ENCODE measurements around the gene GRID2. TPM values are rescaled to one million over a fixed set of nuclear protein-coding genes. Genes with fewer than 3 reads are reported as not detected.
A peak's percentile ranks its signal among the peaks of the same experiment; 100 is the strongest.

Gene GRID2
- total and polyA plus RNA-seq, 2 of the 13 experiments (the other 11 are each of a cell fraction or from before 2014, with no cell fraction given), result not detected

DNA sequence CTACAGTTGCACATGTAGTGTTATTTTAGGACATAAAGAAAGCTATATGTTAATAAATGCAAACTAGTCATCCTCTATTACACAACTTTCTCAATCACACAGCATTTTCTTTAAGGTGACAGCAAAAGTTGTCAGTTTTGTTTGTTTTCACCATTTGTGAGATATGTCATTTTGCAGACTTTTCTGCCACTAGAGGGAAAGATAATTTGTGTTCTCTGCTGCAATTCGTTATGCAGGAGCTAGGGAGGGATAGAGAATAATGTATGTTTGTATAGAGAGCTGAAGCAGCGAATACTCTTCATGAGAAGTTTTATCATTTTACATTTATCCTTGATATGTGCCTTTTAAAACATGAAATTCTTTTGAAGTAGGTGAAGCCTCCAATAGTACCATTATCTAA, 854.2 kb downstream of the GRID2 start:
- ATAC-seq, result 0 out of 3 replicates have a peak, but pooled peaks have one; percentile 31
- Histone ChIP-seq H3K4me3 (replicated peaks in 1 of 3; ENCODE audit: insufficient read depth in 1 of 3, low read depth in 2 of 3, low read length in 3 of 3) (no peak overlapping the region), H3K27ac (ENCODE audit: extremely low read length, insufficient read depth, low read length) (no peak overlapping the region), H2AFZ (ENCODE audit: low read length) (no peak overlapping the region), H3K27me3 (ENCODE audit: control insufficient read depth in 1 of 2, insufficient read depth in 2 of 2, low read length in 2 of 2) (no peaks in the 10 kb centered on the region), H3K4me2 (ENCODE audit: low read depth, low read length) (no peak overlapping the region), H3K9me3 (ENCODE audit: low read length) (no peaks in the 10 kb centered on the region), H3K4me1 (ENCODE audit: insufficient read depth, low read length) (no peaks in the 10 kb centered on the region), H3K9ac (ENCODE audit: insufficient read depth, low read depth, low read length) (no peak overlapping the region), H4K20me1 (ENCODE audit: insufficient read depth, low read length) (no peaks in the 10 kb centered on the region), H3K79me2 (ENCODE audit: insufficient read depth, low read length) (no peaks in the 10 kb centered on the region), H3K36me3 (replicated peaks in 1 of 2; ENCODE audit: control insufficient read depth in 1 of 2, insufficient read depth in 2 of 2, low read length in 2 of 2) (no peaks in the 10 kb centered on the region)
- ChIA-PET POLR2A (no interaction called here), CTCF (ENCODE audit: low intra/inter-chr PET ratio, low total read pairs) (no interaction called here)
- BruUV-seq (replicated peaks), result no TSS peak
- no peak for DNase-seq (ENCODE audit: low spot score)
- no peak for FAIRE-seq
- in situ Hi-C loops (cut with HindIII; ENCODE audit: extremely low pct_ligation_motif_present, low pct_unique_long_range_greater_than_20kb), result no loop called here
- intact Hi-C loops (cut with micrococcal nuclease; ENCODE audit: unreplicated experiment), result no loop called here
- 4% methylated on average over 2 of the region's 2 CpGs for WGBS (ENCODE audit: low lambda C conversion rate)
- TF ChIP-seq ZNF501 (CRISPR knock-in tag; IDR thresholded peaks at IDR 0.05) (no peak), YY1 (IDR thresholded peaks at IDR 0.05; ENCODE audit: insufficient read depth, insufficient replicate concordance, low read depth, low read length) (no peak), NPAS2 (CRISPR knock-in tag; IDR thresholded peaks at IDR 0.05; ENCODE audit: borderline replicate concordance) (no peak), HOXD1 (CRISPR knock-in tag; IDR thresholded peaks at IDR 0.05) (no peak), MAFG (CRISPR knock-in tag; IDR thresholded peaks at IDR 0.05) (no peak)

DNA sequence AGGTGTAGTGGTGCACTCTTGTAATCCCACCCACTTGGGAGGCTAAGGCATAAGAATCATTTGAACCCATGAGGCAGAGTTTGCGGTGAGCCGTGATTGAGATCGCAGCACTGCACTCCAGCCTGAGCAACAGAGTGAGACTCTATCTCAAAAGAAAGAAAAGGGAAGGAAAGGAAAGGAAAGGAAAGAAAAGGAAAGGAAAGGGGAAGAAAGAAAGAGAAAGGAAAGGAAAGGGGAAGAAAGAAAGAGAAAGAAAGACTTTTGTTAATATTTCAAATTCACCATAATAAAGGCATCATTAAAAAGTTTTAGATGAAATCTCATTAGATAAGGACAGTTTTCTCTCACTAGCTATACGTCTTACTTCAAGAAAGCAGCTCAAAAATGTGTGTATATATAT, 864.3 kb downstream of the GRID2 start:
- POLR2A ChIA-PET, result no interaction called here

More for the DNA sequence above, 864.3 kb downstream of the GRID2 start:
- no peaks in the 10 kb centered on the region for H3K9me3 ChIP-seq (ENCODE audit: low read length)
- no peak overlapping the region for H3K27ac ChIP-seq (ENCODE audit: extremely low read length, insufficient read depth, low read length)
- CTCF ChIA-PET (ENCODE audit: low intra/inter-chr PET ratio, low total read pairs), result no interaction called here
- H3K4me3 ChIP-seq (replicated peaks in 1 of 3; ENCODE audit: insufficient read depth in 1 of 3, low read depth in 2 of 3, low read length in 3 of 3), result no peak overlapping the region
- no peaks in the 10 kb centered on the region for H4K20me1 ChIP-seq (ENCODE audit: insufficient read depth, low read length)
- no peak overlapping the region for H2AFZ ChIP-seq (ENCODE audit: low read length)
- no peak overlapping the region for H3K9ac ChIP-seq (ENCODE audit: insufficient read depth, low read depth, low read length)
- TF ChIP-seq TAF15 (IDR thresholded peaks at IDR 0.05; ENCODE audit: low read depth, low read length, poor library complexity, severe bottlenecking) (no peak), ZNF496 (CRISPR knock-in tag; IDR thresholded peaks at IDR 0.05; ENCODE audit: insufficient replicate concordance) (no peak), ZNF329 (CRISPR knock-in tag; IDR thresholded peaks at IDR 0.05; ENCODE audit: low read depth) (no peak), ZNF430 (CRISPR knock-in tag; IDR thresholded peaks at IDR 0.05) (no peak), ZFYVE20 (CRISPR knock-in tag; IDR thresholded peaks at IDR 0.05; ENCODE audit: borderline replicate concordance, low read depth) (no peak)
- no peaks in the 10 kb centered on the region for H3K27me3 ChIP-seq (ENCODE audit: control insufficient read depth in 1 of 2, insufficient read depth in 2 of 2, low read length in 2 of 2)
- DNase-seq (ENCODE audit: low spot score) (no peak), ATAC-seq (no peak), FAIRE-seq (no peak)
- intact Hi-C loops (cut with micrococcal nuclease; ENCODE audit: unreplicated experiment), result no loop called here
- H3K79me2 ChIP-seq (ENCODE audit: insufficient read depth, low read length), result no peaks in the 10 kb centered on the region
- BruUV-seq (replicated peaks), result no TSS peak
- no peak overlapping the region for H3K4me2 ChIP-seq (ENCODE audit: low read depth, low read length)
- H3K4me1 ChIP-seq (ENCODE audit: insufficient read depth, low read length), result no peaks in the 10 kb centered on the region
- WGBS (ENCODE audit: low lambda C conversion rate), result 38% methylated on average over 4 of the region's 4 CpGs
- in situ Hi-C loops (cut with HindIII; ENCODE audit: extremely low pct_ligation_motif_present, low pct_unique_long_range_greater_than_20kb), result no loop called here
- no peaks in the 10 kb centered on the region for H3K36me3 ChIP-seq (replicated peaks in 1 of 2; ENCODE audit: control insufficient read depth in 1 of 2, insufficient read depth in 2 of 2, low read length in 2 of 2)

Data from HepG2 (cell line).